HG03558 (cell line): ENCODE measurements around the gene CLUH.

Experiments
- ATAC-seq: cut with Tn5 transposase; IDR thresholded peaks from one replicate; pipeline ENCODE4 v1.9.1; 2021; ENCODE audit warnings: moderate number of reproducible peaks; ENCODE audit not compliant: unreplicated experiment; ENCODE audit errors: extremely low read depth

CLUH gene

DNA sequence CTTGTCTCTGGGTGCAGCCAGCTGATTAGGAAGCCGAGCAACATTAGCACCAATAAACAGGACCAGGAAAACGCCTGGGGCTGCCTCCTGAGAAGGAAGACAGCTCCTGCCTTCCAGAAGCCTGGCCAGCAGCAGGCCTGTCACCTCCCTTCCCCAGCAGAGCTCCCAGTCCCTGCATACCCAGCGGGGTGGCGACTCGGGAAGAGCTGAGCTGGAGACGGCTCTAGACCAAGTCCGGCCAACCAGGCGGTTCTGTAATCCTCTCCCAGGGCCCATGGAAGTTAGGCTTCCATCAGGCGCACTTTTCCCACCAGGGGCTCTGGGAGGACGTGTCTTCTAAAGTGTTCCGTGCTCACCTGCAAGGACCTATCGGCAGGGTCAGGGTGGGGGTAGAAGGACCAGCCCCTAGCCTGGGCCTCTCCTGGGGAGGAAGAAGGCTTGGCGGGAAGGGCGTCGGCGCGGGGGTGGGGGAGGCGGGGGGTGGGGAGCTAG, 12.0 kb upstream of the CLUH start:
- ATAC-seq: no peak

DNA sequence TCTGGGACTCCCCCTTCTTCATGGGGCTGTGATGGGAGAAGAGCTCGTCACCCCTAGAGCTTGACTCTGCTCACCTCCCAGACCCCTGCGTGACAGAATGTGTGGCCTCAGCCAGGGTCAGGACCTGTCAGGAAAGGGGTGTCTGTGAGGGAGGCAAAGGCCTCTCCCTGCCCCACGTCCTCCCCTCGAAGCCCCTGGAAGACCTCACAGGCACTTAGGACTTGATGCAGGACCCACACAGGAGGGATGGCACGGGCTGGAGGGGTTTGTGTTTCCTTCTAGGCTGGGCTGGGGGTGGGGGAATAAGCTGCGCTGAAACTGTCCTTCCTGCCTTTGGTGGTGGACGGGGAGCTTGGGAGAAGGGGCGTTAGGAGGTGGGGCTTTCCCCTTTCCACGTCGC, 11.0 kb upstream of the CLUH start:
- no peak for ATAC-seq

DNA sequence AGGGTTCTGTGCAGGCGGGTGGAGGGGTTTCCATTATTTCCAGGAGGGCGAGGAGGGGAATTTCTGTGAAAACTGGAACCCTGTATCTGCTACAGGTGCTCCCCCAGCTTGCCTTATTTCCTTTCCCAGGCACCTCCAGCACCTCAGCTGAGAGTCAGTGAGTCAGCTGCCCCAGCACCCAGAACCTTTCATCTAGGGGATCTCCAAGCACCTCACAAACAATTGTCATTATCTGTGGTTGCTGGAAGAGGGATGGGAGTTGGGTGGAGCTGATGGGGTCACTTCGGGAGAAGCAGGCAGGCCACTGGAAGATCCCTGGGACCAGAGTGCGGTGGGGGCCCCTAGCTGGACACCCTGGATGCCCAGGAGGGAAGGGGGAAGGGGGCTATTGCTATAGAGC, 10.0 kb upstream of the CLUH start:
- no peak for ATAC-seq

DNA sequence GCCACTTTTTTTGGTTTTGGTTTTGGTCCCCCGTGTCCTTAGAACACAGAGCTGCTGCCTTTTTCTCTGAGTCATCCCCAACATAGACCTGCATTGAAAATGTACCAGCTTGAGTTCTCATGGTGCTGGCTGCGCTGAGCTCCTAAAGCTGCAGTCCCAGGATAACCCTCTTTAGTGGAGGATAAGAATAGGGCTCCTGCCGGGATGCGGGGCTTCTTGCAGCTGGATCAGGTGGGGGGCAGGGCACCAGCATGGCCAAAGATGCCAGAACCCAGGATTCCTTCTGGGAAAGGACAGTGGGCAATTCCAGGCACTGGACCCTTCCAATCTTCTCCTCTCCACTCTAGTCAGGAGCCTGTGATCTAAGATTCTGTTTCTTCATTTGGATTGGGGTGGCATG, 8.3 kb upstream of the CLUH start:
- no peak for ATAC-seq

DNA sequence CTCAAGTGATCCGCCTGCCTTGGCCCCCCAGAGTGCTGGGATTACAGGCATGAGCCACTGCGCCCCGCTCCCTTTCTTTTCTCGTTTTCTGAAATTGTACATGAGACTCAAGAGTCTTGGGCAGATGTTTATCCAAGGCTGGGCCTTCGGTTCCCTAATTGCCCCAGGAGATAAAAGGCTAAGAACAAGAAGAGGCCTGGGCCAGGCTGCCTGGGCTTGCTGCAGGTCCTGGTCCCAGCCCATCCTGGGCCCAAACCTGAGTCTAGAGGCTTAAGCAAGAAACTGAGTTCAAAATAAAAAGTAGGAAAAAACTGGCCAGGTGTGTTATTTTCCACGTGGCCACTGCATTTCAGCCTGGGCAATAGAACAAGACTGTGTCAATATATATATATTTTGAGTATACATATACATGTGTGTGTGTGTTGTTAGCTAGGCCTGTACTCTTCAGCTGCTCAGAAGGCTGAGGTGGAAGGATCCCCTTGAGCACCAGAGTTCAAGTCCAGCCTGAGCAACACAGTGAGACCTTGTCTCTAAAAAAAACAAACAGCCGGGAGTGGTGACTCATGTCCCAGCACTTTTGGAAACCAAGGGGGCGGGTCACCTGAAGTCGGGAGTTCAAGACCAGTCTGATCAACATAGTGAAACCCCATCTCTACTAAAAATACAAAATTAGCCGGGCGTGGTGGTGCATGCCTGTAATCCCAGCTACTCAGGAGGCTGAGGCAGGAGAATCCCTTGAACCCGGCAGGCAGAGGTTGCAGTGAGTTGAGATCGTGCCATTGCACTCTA, 6.8 kb upstream of the CLUH start:
- no peak for ATAC-seq

DNA sequence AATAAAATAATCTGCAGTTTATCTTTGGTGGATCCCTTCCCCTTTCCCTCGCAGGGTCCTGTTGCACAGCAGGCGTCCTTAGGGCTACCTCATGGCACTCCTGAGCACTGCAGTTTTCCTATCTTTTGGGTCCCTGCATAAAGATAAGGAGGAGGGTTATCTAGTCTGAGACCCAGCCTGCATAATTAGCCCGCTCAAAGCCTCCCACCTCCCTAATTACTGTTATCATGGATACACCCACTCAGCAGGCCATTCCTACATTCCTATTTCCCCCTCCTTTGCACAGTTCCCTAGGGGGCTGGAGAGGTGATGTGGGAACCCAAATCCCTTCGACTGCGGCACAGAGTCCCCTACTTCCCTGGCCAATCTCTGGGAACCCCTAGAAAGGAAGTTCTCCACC, 5.1 kb upstream of the CLUH start:
- no peak for ATAC-seq

DNA sequence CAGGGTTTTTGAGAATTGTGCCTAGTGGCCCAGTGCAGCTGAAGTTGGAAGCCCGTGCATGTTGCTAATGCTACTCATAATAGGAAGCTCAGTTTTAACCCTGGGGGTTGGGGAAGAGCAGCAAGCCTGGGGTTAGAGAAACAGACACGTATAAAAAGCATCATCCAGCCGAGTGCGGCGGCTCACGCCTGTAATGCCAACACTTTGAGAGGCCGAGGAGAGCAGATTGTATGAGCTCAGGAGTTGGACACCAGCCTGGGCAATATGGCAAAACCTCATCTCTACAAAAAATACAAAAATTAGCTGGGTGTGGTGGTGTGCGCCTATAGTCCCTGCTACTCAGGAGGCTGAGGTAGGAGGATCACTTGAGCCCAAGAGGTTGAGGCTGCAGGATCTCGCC, 2.3 kb upstream of the CLUH start:
- ATAC-seq: no peak

DNA sequence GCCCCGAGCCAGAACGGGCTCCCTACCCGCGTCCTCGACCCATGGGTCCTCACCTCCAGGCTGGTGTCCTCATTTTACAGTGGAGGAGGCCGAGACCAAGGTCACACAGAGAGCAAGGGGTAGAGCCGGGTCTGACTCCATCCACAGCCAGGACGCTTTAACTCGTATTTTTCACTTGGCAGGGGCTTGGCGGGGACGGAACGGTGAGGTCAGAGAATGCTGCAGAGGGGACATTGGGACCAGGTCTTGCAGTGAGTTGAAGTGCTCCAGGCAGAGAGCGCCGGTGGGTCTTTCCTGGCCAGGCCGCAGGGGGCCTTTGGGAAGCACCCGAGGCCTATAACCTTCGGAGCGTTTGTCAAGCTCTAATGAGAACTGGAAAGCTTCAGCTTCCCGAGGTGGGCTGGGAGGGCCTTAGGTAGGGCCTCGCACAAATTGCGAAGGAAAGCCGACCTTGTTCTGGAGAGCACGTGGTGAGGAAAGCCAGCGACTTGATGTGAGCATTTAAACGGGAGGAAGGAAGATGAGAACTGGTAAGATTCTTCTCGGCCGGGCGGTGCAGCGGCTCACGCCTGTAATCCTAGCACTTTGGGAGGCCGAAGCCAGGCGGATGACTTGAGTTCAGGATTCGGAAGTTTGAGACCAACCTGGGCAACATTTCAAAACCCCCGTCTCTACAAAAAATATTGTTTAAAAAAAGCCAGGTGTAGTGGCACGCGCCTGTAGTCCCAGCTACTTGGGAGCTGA, 908 bp upstream of the CLUH start:
- no peak for ATAC-seq

DNA sequence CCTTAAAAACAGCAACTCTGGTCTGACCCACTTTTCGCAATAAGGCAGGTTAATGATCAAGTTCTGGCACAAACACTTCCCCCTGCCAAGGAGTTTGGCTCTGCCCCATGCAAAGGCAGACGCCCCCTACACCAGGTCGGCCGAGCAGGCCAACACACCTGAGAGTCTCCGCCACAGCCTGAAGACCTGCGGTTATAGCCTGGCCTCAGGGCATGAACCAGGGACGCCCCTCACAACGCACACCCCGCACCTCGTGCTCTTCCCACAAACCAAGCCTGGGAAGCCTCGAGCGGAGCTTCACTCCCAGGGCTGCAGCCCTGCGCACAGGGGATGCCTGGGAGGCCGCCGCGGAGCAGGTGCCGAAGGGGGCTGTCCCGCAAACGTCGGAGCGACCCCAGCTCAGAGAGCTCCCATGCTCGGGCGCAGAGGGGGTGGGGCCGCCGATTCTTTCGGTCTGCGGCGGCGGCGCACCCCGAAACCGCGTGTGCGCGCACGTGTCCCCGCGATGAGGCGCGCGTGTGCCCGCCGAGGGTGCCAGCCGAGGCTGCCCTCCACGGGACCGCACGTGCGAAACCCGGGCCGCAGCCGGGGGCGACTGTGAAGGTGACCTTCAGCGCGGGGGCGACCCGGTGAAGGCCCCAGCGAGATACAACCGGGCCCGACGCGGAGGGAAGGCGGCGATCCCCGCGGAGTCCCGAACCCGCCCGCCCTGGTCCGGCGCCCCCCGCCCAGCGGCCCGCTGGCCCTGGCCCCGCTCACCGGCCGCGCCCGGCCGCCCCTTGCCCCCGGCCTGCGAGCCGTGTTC, 559 bp downstream of the CLUH start:
- ATAC-seq: no peak

DNA sequence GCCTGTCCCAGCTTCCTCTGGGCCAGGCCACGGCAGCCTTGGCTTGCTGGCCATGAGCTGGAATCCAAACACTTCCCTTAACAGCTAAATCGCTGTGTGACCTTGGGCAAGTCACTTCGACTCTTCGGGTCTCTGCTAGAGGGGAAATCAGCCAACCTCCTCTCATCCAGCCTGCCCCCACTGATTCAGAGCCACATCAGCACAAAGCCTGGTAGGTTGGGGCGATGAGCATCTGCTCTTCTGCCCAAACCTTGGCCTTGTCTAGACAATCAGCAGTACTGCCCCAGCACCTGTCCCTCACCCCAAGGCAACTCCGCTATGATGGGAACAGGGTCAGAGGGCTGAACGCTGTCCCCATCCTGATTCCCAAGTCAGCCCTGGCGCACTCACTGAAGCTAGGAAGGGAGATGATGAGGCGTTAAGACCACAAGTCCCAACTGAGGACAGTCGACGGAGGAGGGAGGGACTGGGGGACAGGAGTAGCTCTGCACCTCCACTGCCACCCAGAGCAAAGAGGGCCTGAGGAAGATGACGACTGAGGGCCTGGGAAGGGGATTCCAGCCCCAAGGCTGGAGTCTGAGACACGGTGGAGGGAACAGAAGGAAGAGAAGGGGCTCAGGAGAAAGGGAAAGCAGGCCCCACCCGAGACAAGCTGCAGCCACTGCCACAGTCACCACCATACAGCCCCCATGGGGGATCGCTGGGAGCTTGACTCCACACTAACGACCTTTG, 1.3 kb downstream of the CLUH start:
- ATAC-seq: no peak

DNA sequence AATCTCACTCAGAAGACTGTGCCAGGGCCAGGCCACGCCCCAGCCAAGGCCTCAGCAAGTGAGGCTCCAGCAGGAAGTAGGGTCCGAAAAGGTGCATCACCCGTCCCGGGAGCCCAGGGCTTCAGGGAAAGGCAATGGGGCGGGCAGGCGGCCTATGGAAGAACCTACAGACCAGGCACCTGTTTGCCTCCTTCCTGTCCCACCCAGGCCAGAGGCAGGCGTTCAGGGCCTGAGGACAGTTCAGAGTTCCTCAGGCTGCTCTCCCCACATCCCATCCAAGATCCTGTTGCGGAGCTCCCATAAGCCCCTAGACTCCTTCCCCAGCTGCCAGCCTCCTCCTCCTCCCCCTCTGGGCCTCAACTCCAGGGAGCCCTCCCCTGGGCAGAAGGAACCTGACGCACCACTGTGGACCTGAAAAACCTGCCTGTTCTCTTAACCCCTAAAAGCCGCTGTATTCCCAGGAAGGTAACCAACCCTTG, 2.3 kb downstream of the CLUH start:
- ATAC-seq: no peak

DNA sequence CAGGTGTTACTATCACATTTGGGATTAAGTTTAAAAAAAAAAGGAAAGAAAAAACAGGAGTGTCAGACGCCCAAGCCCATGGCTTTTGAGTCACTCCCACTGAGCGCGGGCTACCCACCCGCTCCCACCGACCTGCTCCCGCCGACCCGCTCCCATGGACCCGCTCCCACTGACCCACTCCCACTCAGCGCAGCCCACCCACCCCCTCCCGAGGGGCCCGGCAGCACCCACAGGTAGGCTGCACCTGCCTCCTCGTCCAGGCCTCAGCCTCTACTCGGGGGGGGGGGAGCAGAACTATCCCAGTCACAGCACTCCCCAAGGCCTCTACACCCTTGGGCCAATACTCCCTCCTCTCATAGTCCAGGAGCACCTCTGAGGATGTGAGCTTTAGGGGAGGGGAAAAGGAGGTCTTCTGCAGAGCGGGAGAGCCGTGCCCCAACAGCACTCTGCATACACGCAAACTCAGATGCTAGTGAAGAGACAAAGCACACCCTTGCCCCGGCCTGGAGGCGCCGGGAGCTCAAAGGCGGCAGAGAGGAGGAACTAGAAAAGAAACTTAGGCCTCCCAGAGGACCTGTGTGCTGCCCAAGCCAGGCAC, 2.9 kb downstream of the CLUH start:
- no peak for ATAC-seq

DNA sequence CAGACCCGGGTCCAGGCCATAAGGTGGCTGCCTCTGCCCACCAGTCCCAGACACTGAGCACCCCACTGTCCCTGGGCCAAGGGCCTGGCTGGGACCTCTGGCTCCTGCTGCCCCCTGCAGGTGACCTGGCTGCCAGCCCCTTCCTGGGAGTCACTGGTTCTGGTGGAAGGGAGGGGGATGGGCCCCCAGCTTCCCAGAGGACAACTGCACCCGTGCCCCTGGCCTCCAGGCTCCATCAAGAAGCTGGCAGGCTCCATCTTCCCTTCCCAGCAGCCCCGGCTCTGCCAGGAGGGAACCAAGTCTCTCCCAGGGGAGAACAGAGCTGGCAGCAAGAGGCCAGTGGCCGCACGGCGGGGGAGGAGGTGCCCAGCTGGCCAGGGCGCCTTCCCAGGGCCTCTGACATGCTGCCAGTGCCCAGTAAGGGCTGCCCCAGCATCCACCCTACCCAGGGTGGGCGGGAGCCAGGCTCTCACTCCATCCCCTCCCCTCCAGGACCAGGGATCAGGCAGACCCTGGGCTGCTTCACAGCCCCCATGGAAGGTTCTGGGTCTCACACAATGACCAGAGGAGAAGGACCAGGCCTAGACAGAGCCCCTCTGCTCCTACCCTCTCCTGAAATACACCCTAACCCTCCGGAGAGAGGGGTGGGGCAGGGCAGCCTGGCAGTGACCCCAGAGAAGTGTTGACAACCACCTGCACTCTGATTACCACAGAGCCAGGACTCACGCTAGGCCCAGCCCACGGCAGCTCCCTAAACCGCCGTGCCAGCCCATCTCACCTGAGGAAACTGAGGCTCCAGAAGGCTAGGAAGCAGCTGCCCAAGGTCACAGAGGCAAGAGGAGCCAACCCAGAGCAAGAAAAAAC, 3.6 kb downstream of the CLUH start:
- no peak for ATAC-seq

DNA sequence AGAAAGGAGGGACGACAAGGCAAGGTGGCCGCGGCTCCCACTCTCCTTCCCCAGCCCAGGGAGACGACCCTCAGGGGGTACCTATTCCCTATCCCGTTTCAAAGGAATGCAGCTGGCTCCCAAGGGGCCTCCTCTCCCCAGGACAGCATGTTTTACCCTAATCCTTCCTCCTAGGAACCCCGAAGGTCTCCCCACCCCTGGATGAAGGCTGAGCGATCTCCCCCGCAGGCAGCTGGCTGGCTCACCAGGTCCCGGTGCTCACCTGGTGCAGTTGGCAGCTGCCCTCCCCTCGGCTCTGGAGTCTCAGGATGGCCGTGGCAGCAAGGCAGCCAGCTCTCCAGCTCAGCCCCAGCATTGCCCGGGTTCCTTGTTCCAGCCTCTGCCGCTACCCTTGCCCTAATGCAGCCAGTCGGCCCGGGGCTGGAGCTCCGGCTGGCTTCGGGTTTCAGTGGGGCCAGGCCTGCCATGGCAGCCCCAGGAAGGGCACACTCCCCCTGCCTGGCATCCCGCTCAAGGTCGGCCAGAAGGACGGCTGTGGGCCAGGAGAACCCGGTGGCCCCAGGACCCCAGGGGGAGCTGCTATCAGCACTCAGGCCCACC, 4.6 kb downstream of the CLUH start:
- no peak for ATAC-seq

DNA sequence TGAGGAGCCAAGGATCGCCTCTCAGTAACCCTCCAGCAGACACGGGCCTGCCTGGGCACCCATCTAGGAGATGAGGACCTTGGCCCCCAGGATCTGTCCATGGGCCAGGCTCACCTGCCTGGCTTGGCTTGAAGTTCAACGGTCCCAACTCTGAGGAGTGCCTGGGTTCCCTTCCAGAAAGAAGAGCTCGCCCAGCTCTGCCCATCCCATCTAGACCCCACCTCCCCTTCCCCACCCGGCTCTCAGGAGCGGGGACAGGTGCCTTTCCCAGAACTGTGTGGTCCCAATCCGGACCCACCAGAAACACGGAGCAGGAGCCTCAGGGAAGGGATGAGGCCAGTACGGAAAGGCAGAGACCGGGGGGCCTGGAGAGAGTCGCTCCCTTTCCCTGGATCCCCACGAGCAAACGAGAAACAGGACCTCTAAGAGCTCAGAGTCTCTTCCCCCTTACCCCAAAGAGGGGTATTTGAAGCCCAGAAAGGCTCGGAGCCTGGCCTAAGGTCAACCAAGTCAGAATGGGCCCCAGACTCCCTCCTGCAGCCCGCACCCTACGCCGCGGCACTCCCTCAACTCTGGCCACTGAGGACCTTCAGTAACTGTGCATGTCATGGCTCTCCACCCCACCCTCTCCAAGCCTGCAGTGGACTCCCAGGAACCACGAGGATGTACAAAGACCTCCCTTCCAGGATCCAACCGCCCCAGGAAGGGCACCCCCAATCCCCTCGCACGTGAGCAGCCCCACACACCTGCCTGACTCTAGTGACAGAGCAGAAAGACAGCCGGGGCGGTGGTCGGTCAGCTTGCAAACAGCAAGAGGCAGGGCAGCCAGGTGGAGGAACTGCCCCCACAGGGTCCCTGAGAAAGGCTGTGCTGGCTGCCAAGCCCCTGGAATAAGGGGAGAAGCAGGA, 5.4 kb downstream of the CLUH start:
- no peak for ATAC-seq

DNA sequence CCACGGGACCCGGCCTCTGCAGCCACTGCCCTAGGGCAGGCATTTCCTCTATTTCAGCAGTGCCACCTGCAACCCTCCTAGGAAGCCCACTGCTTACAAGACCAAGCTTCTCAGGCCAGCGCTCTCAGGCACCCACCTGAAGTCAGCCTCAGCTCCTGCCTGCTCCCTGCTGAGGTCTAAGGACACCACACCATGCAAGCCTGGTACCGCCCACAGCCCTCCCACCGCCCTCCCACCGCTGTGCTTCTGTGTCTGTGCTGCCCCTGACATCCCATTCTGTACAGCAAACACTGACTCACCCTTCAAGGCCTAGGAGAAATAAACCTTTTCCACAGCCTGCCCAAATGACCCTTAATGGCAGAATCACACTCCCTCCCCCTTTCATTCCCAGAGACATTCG, 6.3 kb downstream of the CLUH start:
- no peak for ATAC-seq

DNA sequence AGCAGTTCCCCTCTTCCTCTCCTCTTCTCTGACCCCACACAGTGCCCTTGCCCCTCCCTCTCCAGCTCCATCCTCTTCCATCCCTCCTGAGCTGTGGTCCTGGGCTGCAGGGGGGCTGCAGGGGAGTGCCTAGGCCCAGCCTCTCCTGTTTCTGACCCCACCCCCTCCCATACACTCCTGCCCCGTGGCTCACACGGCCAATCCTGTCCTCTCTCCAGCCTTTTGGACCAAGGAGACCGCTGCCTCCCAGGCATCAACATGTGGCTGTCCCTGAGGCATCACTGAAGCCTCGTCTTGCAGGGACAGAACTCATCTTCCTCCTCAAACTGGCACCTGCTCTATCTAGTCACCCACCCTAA, 6.7 kb downstream of the CLUH start:
- no peak for ATAC-seq
